ENCODE data around the gene CNST. TPM values are rescaled to one million over a fixed set of nuclear protein-coding genes. Genes with fewer than 3 reads are reported as not detected.
A peak's percentile ranks its signal among the peaks of the same experiment; 100 is the strongest.
"Not testable (repeated sequence)": the region's sequence is repeated elsewhere in the genome, so short reads cannot be mapped to it uniquely, and the experiment has no call there.

CNST gene
- total and polyA plus RNA-seq, 2 donors from 2014 or later = 5.6 to 24.1 TPM

- DNase-seq (peak in 3 of 5 donors; percentile 38 to 83 (median 54)), FAIRE-seq (no peak)
- TF ChIP-seq CTCF (IDR thresholded peaks at IDR 0.05; ENCODE audit: borderline replicate concordance, extremely low read depth, insufficient read depth) = no peak
- H3K27me3 ChIP-seq (ENCODE audit: control insufficient read depth, insufficient read depth, low read length) = no peaks in the 10 kb centered on the region
- H3K4me1 ChIP-seq (ENCODE audit: control insufficient read depth in 2 of 3, insufficient read depth in 2 of 3, low read depth in 1 of 3, low read length in 3 of 3) = peaks cover 0 to 5% (median 3%) of the 10 kb centered on the region in 3 donors
- H3K36me3 ChIP-seq (ENCODE audit: control insufficient read depth in 2 of 3, insufficient read depth in 3 of 3, low read length in 3 of 3) = peaks cover under 1 to 3% (median 2%) of the 10 kb centered on the region in 3 donors
- H3K27ac ChIP-seq (ENCODE audit: low read depth in 2 of 2, low read length in 2 of 2) = peak overlapping the region; percentile 20 to 64
- H3K4me3 ChIP-seq (ENCODE audit: low read length in 3 of 3) = peak overlapping the region in 1 of 3 donors; percentile 61
- intact Hi-C loops (cut with DNase I) = no loop called here
- H3K9ac ChIP-seq (ENCODE audit: low read length in 3 of 3) = no peak overlapping the region
- no peaks in the 10 kb centered on the region for H3K9me3 ChIP-seq (ENCODE audit: control insufficient read depth in 2 of 3, insufficient read depth in 1 of 3, low read length in 3 of 3)
These were observed 66.3 kb downstream of the CNST start for GRCh38 chr1:246632281-246633168.

- H3K27me3 ChIP-seq (ENCODE audit: control insufficient read depth, insufficient read depth, low read length); intact Hi-C loops (cut with DNase I); DNase-seq; H3K9ac ChIP-seq (ENCODE audit: low read length in 3 of 3); H3K4me1 ChIP-seq (ENCODE audit: control insufficient read depth in 2 of 3, insufficient read depth in 2 of 3, low read depth in 1 of 3, low read length in 3 of 3); H3K27ac ChIP-seq (ENCODE audit: low read depth in 2 of 2, low read length in 2 of 2); FAIRE-seq; H3K36me3 ChIP-seq (ENCODE audit: control insufficient read depth in 2 of 3, insufficient read depth in 3 of 3, low read length in 3 of 3); H3K9me3 ChIP-seq (ENCODE audit: control insufficient read depth in 2 of 3, insufficient read depth in 1 of 3, low read length in 3 of 3); H3K4me3 ChIP-seq (ENCODE audit: low read length in 3 of 3): not testable (repeated sequence)
These were observed 68.4 kb downstream of the CNST start for GRCh38 chr1:246634659-246635058.

- H3K27ac ChIP-seq (ENCODE audit: low read depth in 2 of 2, low read length in 2 of 2) = no peak overlapping the region
- no peaks in the 10 kb centered on the region for H3K9me3 ChIP-seq (ENCODE audit: control insufficient read depth in 2 of 3, insufficient read depth in 1 of 3, low read length in 3 of 3)
- no peaks in the 10 kb centered on the region for H3K27me3 ChIP-seq (ENCODE audit: control insufficient read depth, insufficient read depth, low read length)
- no peak overlapping the region for H3K9ac ChIP-seq (ENCODE audit: low read length in 3 of 3)
- H3K36me3 ChIP-seq (ENCODE audit: control insufficient read depth in 2 of 3, insufficient read depth in 3 of 3, low read length in 3 of 3) = peaks cover 2 to 11% (median 7%) of the 10 kb centered on the region in 3 donors
- intact Hi-C loops (cut with DNase I) = no loop called here
- no peak for FAIRE-seq
- H3K4me3 ChIP-seq (ENCODE audit: low read length in 3 of 3) = no peak overlapping the region
- H3K4me1 ChIP-seq (ENCODE audit: control insufficient read depth in 2 of 3, insufficient read depth in 2 of 3, low read depth in 1 of 3, low read length in 3 of 3) = no peaks in the 10 kb centered on the region
- TF ChIP-seq CTCF (IDR thresholded peaks at IDR 0.05; ENCODE audit: borderline replicate concordance, extremely low read depth, insufficient read depth) = no peak
- DNase-seq = no peak
These were observed 72.8 kb downstream of the CNST start for GRCh38 chr1:246638941-246639655.

GRCh38 chr1:246639732-246640131 is 73.5 kb downstream of the CNST start:
- no peak overlapping the region for H3K4me3 ChIP-seq (ENCODE audit: low read length in 3 of 3)
- H3K36me3 ChIP-seq (ENCODE audit: control insufficient read depth in 2 of 3, insufficient read depth in 3 of 3, low read length in 3 of 3) = peaks cover 2 to 11% (median 7%) of the 10 kb centered on the region in 3 donors
- FAIRE-seq (no peak), DNase-seq (no peak)
- intact Hi-C loops (cut with DNase I) = no loop called here
- H3K4me1 ChIP-seq (ENCODE audit: control insufficient read depth in 2 of 3, insufficient read depth in 2 of 3, low read depth in 1 of 3, low read length in 3 of 3) = no peaks in the 10 kb centered on the region
- H3K9ac ChIP-seq (ENCODE audit: low read length in 3 of 3) = no peak overlapping the region
- no peak overlapping the region for H3K27ac ChIP-seq (ENCODE audit: low read depth in 2 of 2, low read length in 2 of 2)
- no peaks in the 10 kb centered on the region for H3K27me3 ChIP-seq (ENCODE audit: control insufficient read depth, insufficient read depth, low read length)
- no peak for TF ChIP-seq CTCF (IDR thresholded peaks at IDR 0.05; ENCODE audit: borderline replicate concordance, extremely low read depth, insufficient read depth)
- H3K9me3 ChIP-seq (ENCODE audit: control insufficient read depth in 2 of 3, insufficient read depth in 1 of 3, low read length in 3 of 3) = no peaks in the 10 kb centered on the region

Measured in kidney (tissue), 14 donors.